OCI-LY7 (cell line): ENCODE data around the gene TMEM223.

Experiments
- CTCF ChIP-seq: fragments of 200-600 bp; sonication (generic); conservative IDR thresholded peaks from 2 replicates; pipeline ENCODE4 v1.5.1; 2014; ENCODE audit warnings: mild to moderate bottlenecking, antibody characterized with exemption, low read length, moderate library complexity, mixed read lengths
- EZH2phosphoT487 ChIP-seq: fragments of 200-600 bp; sonication (generic); IDR thresholded peaks from 2 replicates; pipeline ENCODE4 v1.6.1; 2018; ENCODE audit warnings: low read depth, borderline replicate concordance, mild to moderate bottlenecking, mixed run types, antibody characterized with exemption, low read length, moderate library complexity, mixed read lengths

GRCh38 chr11:62806611-62807121, 14.9 kb upstream of the TMEM223 start:
- TF ChIP-seq CTCF (no peak), EZH2phosphoT487 (no peak)
